Measurements from ENCODE around the gene CACNB3.

CACNB3 gene

GRCh38 chr12:48814262-48815125 is 3.8 kb upstream of the CACNB3 start:
- Histone ChIP-seq H3K79me2 (ENCODE audit: insufficient read depth, low read depth) (no peaks in the 10 kb centered on the region), H4K20me1 (ENCODE audit: insufficient read depth) (no peaks in the 10 kb centered on the region), H3K9ac (peak overlapping the region; percentile 73), H3K36me3 (ENCODE audit: insufficient read depth) (no peaks in the 10 kb centered on the region), H3K4me1 (ENCODE audit: low read depth, poor library complexity, severe bottlenecking) (peaks cover 24% of the 10 kb centered on the region), H3K27ac (peak overlapping the region; percentile 66), H2AFZ (ENCODE audit: low read depth) (peak overlapping the region; percentile 100), H3K27me3 (ENCODE audit: insufficient read depth, low read depth) (no peaks in the 10 kb centered on the region), H3K4me3 (IDR thresholded peaks at IDR 0.05; ENCODE audit: insufficient read depth, low read depth, low read length) (no peak overlapping the region), H3K4me2 (peak overlapping the region; percentile 99)
- peak; percentile 85 for TF ChIP-seq CTCF (conservative IDR thresholded peaks at IDR 0.05; ENCODE audit: low read depth, low read length)

- TF ChIP-seq CTCF (conservative IDR thresholded peaks at IDR 0.05; ENCODE audit: low read depth, low read length) = no peak
- no peaks in the 10 kb centered on the region for H3K79me2 ChIP-seq (ENCODE audit: insufficient read depth, low read depth)
- peak overlapping the region; percentile 99 for H3K4me2 ChIP-seq
- H3K9ac ChIP-seq = peak overlapping the region; percentile 73
- H2AFZ ChIP-seq (ENCODE audit: low read depth) = peak overlapping the region; percentile 100
- peaks cover 24% of the 10 kb centered on the region for H3K4me1 ChIP-seq (ENCODE audit: low read depth, poor library complexity, severe bottlenecking)
- no peaks in the 10 kb centered on the region for H3K36me3 ChIP-seq (ENCODE audit: insufficient read depth)
- H3K27me3 ChIP-seq (ENCODE audit: insufficient read depth, low read depth) = no peaks in the 10 kb centered on the region
- H4K20me1 ChIP-seq (ENCODE audit: insufficient read depth) = no peaks in the 10 kb centered on the region
- peak overlapping the region; percentile 66 for H3K27ac ChIP-seq
- no peak overlapping the region for H3K4me3 ChIP-seq (IDR thresholded peaks at IDR 0.05; ENCODE audit: insufficient read depth, low read depth, low read length)
Measured at GRCh38 chr12:48815126-48816110, 2.9 kb upstream of the CACNB3 start.

GRCh38 chr12:48816143-48816854 is 2.0 kb upstream of the CACNB3 start:
- no peaks in the 10 kb centered on the region for H4K20me1 ChIP-seq (ENCODE audit: insufficient read depth)
- peak overlapping the region; percentile 100; the same call in 1 of the 2 replicates for H2AFZ ChIP-seq (ENCODE audit: low read depth)
- no peak for TF ChIP-seq CTCF (conservative IDR thresholded peaks at IDR 0.05; ENCODE audit: low read depth, low read length)
- no peaks in the 10 kb centered on the region for H3K27me3 ChIP-seq (ENCODE audit: insufficient read depth, low read depth)
- H3K4me3 ChIP-seq (IDR thresholded peaks at IDR 0.05; ENCODE audit: insufficient read depth, low read depth, low read length) = no peak overlapping the region
- peak overlapping the region; percentile 99 for H3K4me2 ChIP-seq
- no peak overlapping the region for H3K27ac ChIP-seq
- no peaks in the 10 kb centered on the region for H3K36me3 ChIP-seq (ENCODE audit: insufficient read depth)
- H3K79me2 ChIP-seq (ENCODE audit: insufficient read depth, low read depth) = no peaks in the 10 kb centered on the region
- peak overlapping the region; percentile 73; the same call in 1 of the 2 replicates for H3K9ac ChIP-seq
- peaks cover 24% of the 10 kb centered on the region for H3K4me1 ChIP-seq (ENCODE audit: low read depth, poor library complexity, severe bottlenecking)
